HepG2 (cell line): ENCODE measurements around the gene NRL. TPM values are rescaled to one million over a fixed set of nuclear protein-coding genes. Genes with fewer than 3 reads are reported as not detected.

Source experiments
- ARNT2 ChIP-seq: sonication (generic); formaldehyde crosslinking; IDR thresholded peaks from 2 replicates; pipeline ENCODE4 v1.8.0; 2022; ENCODE audit warnings: mild to moderate bottlenecking, low read depth, missing genetic modification reagents, moderate library complexity
- BCL3 ChIP-seq: sonication (generic); formaldehyde crosslinking; IDR thresholded peaks from 2 replicates; pipeline ENCODE4 v1.5.1; 2020; ENCODE audit warnings: mild to moderate bottlenecking, missing genetic modification reagents, moderate library complexity
- CBX1 ChIP-seq: IDR thresholded peaks from one replicate; pipeline ENCODE4 v1.6.1; 2016; ENCODE audit warnings: antibody characterized with exemption, low read depth
- CEBPB ChIP-seq: IDR thresholded peaks from 2 replicates; pipeline ENCODE4 v1.6.1; 2011; ENCODE audit warnings: low read depth, low read length, improper control_type of control experiment, borderline replicate concordance
- CREB1 ChIP-seq, 2 experiments: fragments of 450-650 bp in 1 of 2; IDR thresholded peaks; 2 replicates each; pipeline ENCODE4 v1.6.1; 2016 to 2017; ENCODE audit warnings: control low read depth in 1 of 2, mild to moderate bottlenecking in 1 of 2, missing compliant biosample characterization in 1 of 2, missing genetic modification characterization in 1 of 2
- HNRNPL ChIP-seq: fragments of 200-400 bp; formaldehyde crosslinking; IDR thresholded peaks from 2 replicates; pipeline ENCODE4 v1.6.1; 2017; ENCODE audit warnings: mild to moderate bottlenecking, low read depth, low read length
- NKX3-1 ChIP-seq: sonication (generic); formaldehyde crosslinking; IDR thresholded peaks from 2 replicates; pipeline ENCODE4 v1.5.0; 2020; ENCODE audit warnings: missing genetic modification reagents
- NR2F2 ChIP-seq: IDR thresholded peaks from 2 replicates; pipeline ENCODE4 v1.6.1; 2012; ENCODE audit warnings: low read depth, inconsistent platforms, borderline replicate concordance
- PBX2 ChIP-seq: IDR thresholded peaks from 2 replicates; pipeline ENCODE4 v1.6.1; 2016; ENCODE audit warnings: control low read depth
- REL ChIP-seq: sonication (generic); formaldehyde crosslinking; conservative IDR thresholded peaks from 2 replicates; pipeline ENCODE4 v1.8.0; 2022; ENCODE audit warnings: mild to moderate bottlenecking, missing genetic modification reagents, moderate library complexity
- RFX1 ChIP-seq: fragments of 450-650 bp; IDR thresholded peaks from 2 replicates; pipeline ENCODE4 v1.6.1; 2017
- TBL1XR1 ChIP-seq: fragments of 150-350 bp; IDR thresholded peaks from 2 replicates; pipeline ENCODE4 v1.6.1; 2014; ENCODE audit warnings: borderline replicate concordance, low read length; ENCODE audit not compliant: partially characterized antibody
- TIGD3 ChIP-seq: sonication (generic); formaldehyde crosslinking; IDR thresholded peaks from 2 replicates; pipeline ENCODE4 v1.5.1; 2020; ENCODE audit warnings: mild to moderate bottlenecking, missing genetic modification reagents, borderline replicate concordance
- YY1 ChIP-seq: IDR thresholded peaks from 2 replicates; pipeline ENCODE4 v1.6.1; 2011; ENCODE audit warnings: low read length, low read depth, moderate library complexity, mild to moderate bottlenecking; ENCODE audit not compliant: insufficient read depth, insufficient replicate concordance
- ZFP41 ChIP-seq: sonication (generic); formaldehyde crosslinking; IDR thresholded peaks from 2 replicates; pipeline ENCODE4 v1.4.0; 2020; ENCODE audit warnings: mild to moderate bottlenecking, missing genetic modification reagents, borderline replicate concordance
- ZNF264 ChIP-seq: sonication (generic); formaldehyde crosslinking; IDR thresholded peaks from 2 replicates; pipeline ENCODE4 v1.4.0; 2020; ENCODE audit warnings: missing genetic modification reagents
- ZNF564 ChIP-seq: sonication (generic); formaldehyde crosslinking; IDR thresholded peaks from 2 replicates; pipeline ENCODE4 v1.8.1; 2023; ENCODE audit warnings: mild to moderate bottlenecking, missing genetic modification reagents
- ZNF619 ChIP-seq: sonication (generic); formaldehyde crosslinking; IDR thresholded peaks from 2 replicates; pipeline ENCODE4 v1.4.0; 2020; ENCODE audit warnings: mild to moderate bottlenecking, missing genetic modification reagents
- ZNF792 ChIP-seq: IDR thresholded peaks from 2 replicates; pipeline ENCODE4 v1.6.1; 2016
- ZNF878 ChIP-seq: sonication (generic); formaldehyde crosslinking; IDR thresholded peaks from 2 replicates; pipeline ENCODE4 v1.8.1; 2023; ENCODE audit warnings: mild to moderate bottlenecking, missing genetic modification reagents, moderate library complexity
- polyA plus RNA-seq, 8 experiments: library from polyadenylated mRNA; depleted of rRNA in 3 of 8; stranded (reverse) in 7 of 8; unstranded in 1 of 8; fragments of >200 nt; fragmentation: Illumina TruSeq in 4 of 8; extraction: Trizol in 4 of 8; gene quantifications; 2 replicates each; pipeline versions ENCODE4 v1.2.1 to v1.2.3, GENCODE V29; 2011 to 2016; ENCODE audit warnings: low read depth in 4 of 8, missing spikeins in 1 of 8, mixed read lengths in 1 of 8; ENCODE audit not compliant: insufficient read depth in 1 of 8
- total RNA-seq, 5 experiments: library from RNA; depleted of rRNA; stranded (reverse); fragments of >200 nt; fragmentation: Illumina TruSeq; extraction: Trizol; gene quantifications; 2 replicates each; pipeline ENCODE4 v1.2.3, GENCODE V29; 2016; ENCODE audit warnings: low read depth in 1 of 5
- TF ChIP-seq, protein P1 (sequence below): sonication (generic); formaldehyde crosslinking; IDR thresholded peaks from 2 replicates; pipeline ENCODE4 v1.9.0; 2021; ENCODE audit warnings: missing genetic modification reagents, mild to moderate bottlenecking, borderline replicate concordance
- TF ChIP-seq, protein P2 (sequence below): fragments of 450-650 bp; IDR thresholded peaks from 2 replicates; pipeline ENCODE4 v1.6.1; 2017; ENCODE audit warnings: mild to moderate bottlenecking

NRL gene
- total and polyA plus RNA-seq, 2 of the 13 experiments (the other 11 are each of a cell fraction or from before 2014, with no cell fraction given): 2.5 to 4.7 TPM

DNA sequence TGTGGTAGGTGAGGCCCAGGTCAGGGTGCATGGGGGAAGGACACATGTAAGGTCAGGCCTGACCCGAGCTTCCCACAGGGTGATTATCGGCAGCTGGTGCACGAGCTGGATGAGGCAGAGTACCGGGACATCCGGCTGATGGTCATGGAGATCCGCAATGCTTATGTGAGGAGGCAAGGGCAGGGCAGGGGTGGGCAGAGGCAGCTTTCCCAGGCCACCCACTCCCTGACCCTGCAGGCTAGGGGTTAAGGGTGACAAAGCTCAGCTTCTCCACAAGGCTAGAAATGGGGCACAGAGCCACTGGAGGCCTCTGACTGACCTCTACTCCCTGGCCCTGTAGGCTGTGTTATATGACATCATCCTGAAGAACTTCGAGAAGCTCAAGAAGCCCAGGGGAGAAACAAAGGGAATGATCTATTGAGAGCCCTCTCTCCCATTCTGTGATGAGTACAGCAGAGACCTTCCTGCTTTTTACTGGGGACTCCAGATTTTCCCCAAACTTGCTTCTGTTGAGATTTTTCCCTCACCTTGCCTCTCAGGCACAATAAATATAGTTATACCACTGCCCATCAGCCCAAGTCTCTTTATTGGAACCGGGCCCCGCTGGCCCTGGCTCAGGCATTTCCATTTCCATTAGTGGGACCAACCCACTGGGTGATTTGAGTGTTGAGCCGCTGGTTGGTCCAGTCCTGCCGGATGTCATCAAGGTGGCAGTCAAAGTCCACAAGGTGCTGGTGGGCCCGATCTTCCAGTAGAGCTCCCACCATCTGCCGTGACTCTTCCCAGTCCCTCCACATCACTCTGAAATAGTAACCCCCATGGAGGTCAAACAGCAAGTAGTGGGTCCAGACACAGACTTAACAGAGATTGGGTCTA is 23.9 kb upstream of the NRL start (continued):
- TF ChIP-seq CREB1 (IDR thresholded peaks at IDR 0.05) (peak; percentile 15; the same call in 1 of the 2 replicates), CREB1 (CRISPR knock-in tag; IDR thresholded peaks at IDR 0.05) (no peak), BCL3 (CRISPR knock-in tag) (no peak), NR2F2 (no peak), HNRNPL (no peak), RFX1 (no peak), CBX1 (peak; percentile 9), TIGD3 (CRISPR knock-in tag) (no peak), YY1 (no peak), ARNT2 (CRISPR knock-in tag) (no peak), PBX2 (CRISPR knock-in tag) (0 out of 2 replicates have a peak, but pooled peaks have one; percentile 20), ZFP41 (no peak; the same call in 1 of the 2 replicates), ZNF619 (CRISPR knock-in tag) (no peak), REL (no peak), TBL1XR1 (no peak), ZNF792 (CRISPR knock-in tag) (no peak; the same call in 1 of the 2 replicates), ZNF564 (CRISPR knock-in tag) (no peak), ZNF878 (CRISPR knock-in tag) (no peak), CEBPB (no peak), ZNF264 (CRISPR knock-in tag) (no peak), NKX3-1 (CRISPR knock-in tag) (no peak)
- TF ChIP-seq, protein P1, sequence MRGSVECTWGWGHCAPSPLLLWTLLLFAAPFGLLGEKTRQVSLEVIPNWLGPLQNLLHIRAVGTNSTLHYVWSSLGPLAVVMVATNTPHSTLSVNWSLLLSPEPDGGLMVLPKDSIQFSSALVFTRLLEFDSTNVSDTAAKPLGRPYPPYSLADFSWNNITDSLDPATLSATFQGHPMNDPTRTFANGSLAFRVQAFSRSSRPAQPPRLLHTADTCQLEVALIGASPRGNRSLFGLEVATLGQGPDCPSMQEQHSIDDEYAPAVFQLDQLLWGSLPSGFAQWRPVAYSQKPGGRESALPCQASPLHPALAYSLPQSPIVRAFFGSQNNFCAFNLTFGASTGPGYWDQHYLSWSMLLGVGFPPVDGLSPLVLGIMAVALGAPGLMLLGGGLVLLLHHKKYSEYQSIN (CRISPR knock-in tag): no peak
- TF ChIP-seq, protein P2, sequence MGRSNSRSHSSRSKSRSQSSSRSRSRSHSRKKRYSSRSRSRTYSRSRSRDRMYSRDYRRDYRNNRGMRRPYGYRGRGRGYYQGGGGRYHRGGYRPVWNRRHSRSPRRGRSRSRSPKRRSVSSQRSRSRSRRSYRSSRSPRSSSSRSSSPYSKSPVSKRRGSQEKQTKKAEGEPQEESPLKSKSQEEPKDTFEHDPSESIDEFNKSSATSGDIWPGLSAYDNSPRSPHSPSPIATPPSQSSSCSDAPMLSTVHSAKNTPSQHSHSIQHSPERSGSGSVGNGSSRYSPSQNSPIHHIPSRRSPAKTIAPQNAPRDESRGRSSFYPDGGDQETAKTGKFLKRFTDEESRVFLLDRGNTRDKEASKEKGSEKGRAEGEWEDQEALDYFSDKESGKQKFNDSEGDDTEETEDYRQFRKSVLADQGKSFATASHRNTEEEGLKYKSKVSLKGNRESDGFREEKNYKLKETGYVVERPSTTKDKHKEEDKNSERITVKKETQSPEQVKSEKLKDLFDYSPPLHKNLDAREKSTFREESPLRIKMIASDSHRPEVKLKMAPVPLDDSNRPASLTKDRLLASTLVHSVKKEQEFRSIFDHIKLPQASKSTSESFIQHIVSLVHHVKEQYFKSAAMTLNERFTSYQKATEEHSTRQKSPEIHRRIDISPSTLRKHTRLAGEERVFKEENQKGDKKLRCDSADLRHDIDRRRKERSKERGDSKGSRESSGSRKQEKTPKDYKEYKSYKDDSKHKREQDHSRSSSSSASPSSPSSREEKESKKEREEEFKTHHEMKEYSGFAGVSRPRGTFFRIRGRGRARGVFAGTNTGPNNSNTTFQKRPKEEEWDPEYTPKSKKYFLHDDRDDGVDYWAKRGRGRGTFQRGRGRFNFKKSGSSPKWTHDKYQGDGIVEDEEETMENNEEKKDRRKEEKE: no peak
